Forelimb muscle (tissue), 1 donor: ENCODE results near the gene ATP5MK. TPM values are rescaled to one million over a fixed set of nuclear protein-coding genes. Genes with fewer than 3 reads are reported as not detected.
A peak's percentile ranks its signal among the peaks of the same experiment; 100 is the strongest.
"Not testable (repeated sequence)": the region's sequence is repeated elsewhere in the genome, so short reads cannot be mapped to it uniquely, and the experiment has no call there.

ENCODE experiments used
- DNase-seq: peaks from one replicate; pipeline ENCODE4 v3.0.0-alpha.2; 2013; ENCODE audit warnings: low read depth
- polyA plus RNA-seq: library from polyadenylated mRNA; unstranded; fragments of 120-200 nt; gene quantifications from one replicate; pipeline ENCODE4 v1.2.1, GENCODE V29; 2013; ENCODE audit not compliant: insufficient read length

The ATP5MK gene
- polyA plus RNA-seq, 1 donor = 225 TPM

DNA sequence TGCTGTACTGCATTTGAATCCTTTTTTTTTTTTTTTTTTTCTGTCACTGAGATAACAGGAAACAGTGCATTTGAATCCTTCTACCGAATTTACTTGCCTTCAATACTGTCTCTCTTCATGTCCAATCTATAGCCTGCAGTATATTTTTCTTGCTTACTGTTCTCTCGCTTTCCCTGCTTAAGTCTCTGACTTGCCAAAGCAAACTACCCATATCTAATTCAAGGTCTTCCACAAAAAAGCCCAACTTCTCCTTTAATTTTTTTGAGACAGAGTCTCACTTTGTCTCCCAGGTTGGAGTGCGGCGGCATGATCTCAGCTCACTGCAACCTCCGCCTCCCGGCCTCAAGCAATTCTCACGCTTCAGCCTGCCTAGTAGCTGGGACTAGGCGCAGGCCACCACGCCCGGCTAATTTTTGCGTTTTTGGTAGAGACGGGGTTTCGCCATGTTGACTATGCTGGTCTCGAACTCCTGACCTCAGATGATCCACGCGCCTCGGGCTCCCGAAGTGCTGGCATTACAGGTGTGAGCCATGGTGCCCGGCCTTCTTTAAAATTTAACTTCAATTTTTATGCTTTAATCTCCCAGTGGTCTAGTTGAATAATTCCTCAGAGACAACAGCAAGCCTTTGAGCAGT, 1.0 kb upstream of the ATP5MK start:
- DNase-seq = no peak

- DNase-seq = no peak
Measured at GRCh38 chr10:103396789-103397087, 463 bp upstream of the ATP5MK start.

GRCh38 chr10:103395754-103396066, 565 bp downstream of the ATP5MK start:
- no peak for DNase-seq

DNA sequence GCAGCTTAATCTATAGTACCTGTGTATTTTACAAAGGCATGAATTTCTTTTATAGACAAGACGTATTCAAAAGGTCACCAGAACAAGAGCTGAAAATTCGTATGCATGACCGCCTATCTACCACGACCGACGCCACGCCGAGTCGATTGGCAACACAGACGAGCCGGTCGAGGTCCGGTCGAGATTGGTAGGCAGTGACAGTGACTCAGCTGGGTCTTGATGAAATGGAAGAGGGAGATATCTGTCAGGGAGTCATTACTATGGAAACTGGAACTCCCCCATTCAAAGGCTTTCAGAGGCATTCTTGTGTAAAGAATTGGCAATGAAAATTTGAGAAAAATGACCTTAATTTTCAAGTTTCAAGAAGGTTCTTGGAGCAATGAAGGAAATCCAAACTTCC, 2.1 kb downstream of the ATP5MK start:
- no peak for DNase-seq

DNA sequence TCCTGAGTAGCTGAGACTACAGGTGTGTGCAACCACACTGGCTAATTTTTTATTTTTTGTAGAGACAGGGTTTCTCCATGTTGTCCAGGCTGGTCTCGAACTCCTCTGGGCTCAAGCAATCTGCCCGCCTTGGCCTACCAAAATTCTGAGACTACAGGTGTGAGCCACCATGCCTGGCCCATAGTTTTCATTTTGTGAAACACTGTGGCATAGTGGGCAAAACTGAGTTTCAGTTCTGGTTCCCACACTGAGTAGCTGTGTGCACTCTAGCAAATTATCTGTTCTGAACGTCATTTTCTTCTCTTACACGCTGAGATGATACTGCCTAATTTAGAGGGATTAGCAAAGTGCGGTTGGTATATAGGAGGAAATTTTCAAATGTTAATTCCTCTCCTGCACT, 13.5 kb downstream of the ATP5MK start:
- no peak for DNase-seq

DNA sequence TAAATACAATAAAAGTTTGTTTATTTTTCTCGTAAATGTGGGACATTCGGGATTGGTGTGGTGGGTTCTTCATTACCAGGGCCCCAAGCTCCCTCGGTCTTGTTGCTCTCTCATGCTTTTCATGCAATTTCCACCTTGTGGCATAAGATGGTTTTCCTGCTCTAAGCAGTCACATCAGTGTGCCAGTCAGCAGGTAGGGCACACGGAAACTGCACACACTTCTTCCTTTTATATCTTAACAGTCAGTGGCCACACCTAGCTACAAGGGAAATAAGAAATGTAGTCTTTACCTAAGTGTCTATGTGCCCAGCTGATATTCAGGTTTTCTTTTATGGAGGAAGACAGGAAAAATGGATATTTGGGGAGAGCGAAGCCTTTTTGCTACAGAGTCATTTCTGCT, 22.0 kb downstream of the ATP5MK start:
- DNase-seq = no peak

- DNase-seq = no peak
Measured at GRCh38 chr10:103373544-103373943, 22.7 kb downstream of the ATP5MK start.

DNA sequence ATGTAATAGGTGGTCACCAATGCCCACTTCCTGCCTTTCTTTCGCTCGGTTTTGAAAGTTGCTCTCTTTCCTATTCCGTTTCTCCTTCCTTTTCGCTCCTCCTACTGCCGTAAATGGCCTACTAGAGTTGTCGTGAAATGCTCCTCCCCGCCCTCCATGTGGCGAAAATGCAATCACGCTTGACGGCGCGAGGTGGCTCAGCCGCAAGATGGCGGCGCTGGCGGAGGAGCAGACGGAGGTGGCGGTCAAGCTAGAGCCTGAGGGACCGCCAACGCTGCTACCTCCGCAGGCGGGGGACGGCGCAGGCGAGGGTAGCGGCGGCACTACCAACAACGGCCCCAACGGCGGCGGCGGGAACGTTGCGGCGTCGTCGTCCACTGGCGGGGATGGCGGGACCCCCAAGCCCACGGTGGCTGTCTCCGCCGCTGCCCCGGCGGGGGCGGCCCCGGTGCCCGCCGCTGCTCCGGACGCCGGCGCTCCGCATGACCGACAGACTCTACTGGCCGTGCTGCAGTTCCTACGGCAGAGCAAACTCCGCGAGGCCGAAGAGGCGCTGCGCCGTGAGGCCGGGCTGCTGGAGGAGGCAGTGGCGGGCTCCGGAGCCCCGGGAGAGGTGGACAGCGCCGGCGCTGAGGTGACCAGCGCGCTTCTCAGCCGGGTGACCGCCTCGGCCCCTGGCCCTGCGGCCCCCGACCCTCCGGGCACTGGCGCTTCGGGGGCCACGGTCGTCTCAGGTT, 28.3 kb downstream of the ATP5MK start, which contains the start of gene TAF5:
TSS of gene TAF5 (plus strand) at position 195 of the 737 bp plus-strand sequence. CDS start at position 209, 14 bp downstream.
- peak; percentile 96 for DNase-seq

DNA sequence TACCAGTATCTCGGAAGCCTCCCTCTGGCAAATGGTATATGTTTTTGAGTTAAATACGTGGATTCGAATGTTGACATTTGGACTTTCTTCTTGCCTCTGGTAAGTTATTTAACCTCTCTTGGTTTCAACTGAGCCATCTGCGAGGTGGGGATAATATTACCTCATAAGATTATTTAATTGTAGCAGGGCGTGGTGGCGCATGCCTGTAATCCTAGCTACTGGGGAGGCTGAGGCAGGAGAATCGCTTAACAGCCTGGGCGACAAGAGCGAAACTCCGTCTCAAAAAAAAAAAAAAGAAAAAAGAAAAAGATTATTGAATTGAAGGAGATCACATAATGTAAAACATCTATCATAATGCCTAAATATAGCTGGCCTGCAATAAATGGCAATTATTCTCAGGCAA, 28.9 kb downstream of the ATP5MK start:
- DNase-seq = no peak

DNA sequence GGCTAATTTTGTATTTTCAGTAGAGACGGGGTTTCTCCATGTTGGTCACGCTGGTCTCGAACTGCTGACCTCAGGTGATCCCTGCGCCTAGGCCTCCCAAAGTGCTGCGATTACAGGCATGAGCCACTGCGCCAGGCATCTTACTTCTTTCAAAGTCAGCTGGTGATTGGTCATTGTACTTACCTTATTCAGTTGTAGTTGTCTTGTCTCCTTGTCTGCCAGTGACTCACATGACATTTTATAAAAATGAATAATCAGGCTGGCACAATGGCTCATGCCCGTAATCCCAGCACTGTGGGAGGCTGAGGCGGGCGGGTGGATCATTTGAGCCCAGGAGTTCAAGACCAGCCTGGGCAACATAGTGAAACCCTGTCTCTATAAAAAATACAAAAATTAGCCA, 35.5 kb downstream of the ATP5MK start:
- DNase-seq = not testable (repeated sequence)

- not testable (repeated sequence) for DNase-seq
Measured at GRCh38 chr10:103359493-103359892, 36.8 kb downstream of the ATP5MK start.

GRCh38 chr10:103355906-103356599, 40.2 kb downstream of the ATP5MK start:
- no peak for DNase-seq

- not testable (repeated sequence) for DNase-seq
Measured at GRCh38 chr10:103354567-103354966, 41.7 kb downstream of the ATP5MK start.

GRCh38 chr10:103353281-103353680, 43.0 kb downstream of the ATP5MK start:
- DNase-seq = no peak

GRCh38 chr10:103350517-103351260, 45.6 kb downstream of the ATP5MK start, which contains the start of gene PCGF6:
PCGF6 (minus strand) TSS chr10:103351140; CDS start chr10:103351066, 74 bp downstream.
- DNase-seq = no peak

DNA sequence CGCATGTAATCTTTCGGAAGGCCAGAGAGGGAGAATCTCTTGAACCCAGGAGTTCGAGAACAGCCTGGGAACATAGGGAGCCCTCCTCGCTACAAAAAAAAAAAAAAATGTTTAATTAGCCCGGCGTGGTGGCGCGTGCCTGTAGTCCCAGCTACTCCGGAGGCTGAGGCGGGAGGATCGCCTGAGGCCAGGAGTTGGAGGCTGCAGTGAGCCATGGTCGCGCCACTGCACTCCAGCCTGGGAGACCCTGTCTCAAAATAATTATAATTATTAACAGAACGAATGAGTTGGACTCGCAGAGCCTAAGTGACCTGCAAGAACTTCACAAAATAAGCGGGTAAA, 46.1 kb downstream of the ATP5MK start:
- DNase-seq = no peak

Other genes with a start within 250 kb of the ATP5MK start
- 134 TPM for gene NT5C2, start 203.2 kb downstream of the ATP5MK start, polyA plus RNA-seq
- gene RPEL1, start 150.6 kb downstream of the ATP5MK start, polyA plus RNA-seq = not detected
- 0.15 TPM for gene INA, start 119.3 kb downstream of the ATP5MK start, polyA plus RNA-seq
- 8.5 TPM for gene PCGF6, start 45.3 kb downstream of the ATP5MK start, polyA plus RNA-seq
- gene TAF5, start 28.5 kb downstream of the ATP5MK start, polyA plus RNA-seq = 3.8 TPM
- 24.6 TPM for gene PDCD11, start 151 bp upstream of the ATP5MK start, polyA plus RNA-seq
- gene CALHM2, start 55.9 kb upstream of the ATP5MK start, polyA plus RNA-seq = 14.4 TPM
- gene CALHM1, start 62.4 kb upstream of the ATP5MK start, polyA plus RNA-seq = 0.04 TPM
- not detected for gene CALHM3, start 82.8 kb upstream of the ATP5MK start, polyA plus RNA-seq
- gene NEURL1, start 97.2 kb upstream of the ATP5MK start, polyA plus RNA-seq = 40.5 TPM